Liver (tissue), 9 donors: ENCODE results near the gene KHNYN. TPM values are rescaled to one million over a fixed set of nuclear protein-coding genes. Genes with fewer than 3 reads are reported as not detected.

Experiments used
- DNase-seq: peaks from one replicate; pipeline ENCODE4 v3.0.0-alpha.2; 2017; ENCODE audit warnings: low spot score
- H3K27ac ChIP-seq, 2 donors: one replicate each; pipeline ENCODE4 v1.7.0; 2013; ENCODE audit warnings: inconsistent platforms in 2 of 2, low read length in 2 of 2, control low read depth in 1 of 2, low read depth in 1 of 2, mild to moderate bottlenecking in 1 of 2
- H3K27me3 ChIP-seq, 4 donors: one replicate each; pipeline versions ENCODE4 v1.6.1 to v1.7.0; 2013; ENCODE audit warnings: low read length in 3 of 4, inconsistent platforms in 1 of 4, mild to moderate bottlenecking in 1 of 4, moderate library complexity in 1 of 4; ENCODE audit not compliant: control insufficient read depth in 4 of 4, insufficient read depth in 4 of 4
- H3K36me3 ChIP-seq, 4 donors: one replicate each; pipeline versions ENCODE4 v1.6.1 to v1.7.0; 2013; ENCODE audit warnings: low read length in 3 of 4, mild to moderate bottlenecking in 3 of 4, low read depth in 1 of 4, moderate library complexity in 1 of 4; ENCODE audit not compliant: control insufficient read depth in 4 of 4, insufficient read depth in 3 of 4
- H3K4me1 ChIP-seq, 4 donors: one replicate each; pipeline versions ENCODE4 v1.6.1 to v1.7.0; 2013; ENCODE audit warnings: low read length in 3 of 4, mild to moderate bottlenecking in 3 of 4, moderate library complexity in 1 of 4; ENCODE audit not compliant: control insufficient read depth in 4 of 4, insufficient read depth in 4 of 4
- H3K4me3 ChIP-seq, 3 donors: one replicate each; pipeline versions ENCODE4 v1.6.1 to v1.7.0; 2013; ENCODE audit warnings: low read length in 3 of 3, control low read depth in 1 of 3, low read depth in 1 of 3, mild to moderate bottlenecking in 1 of 3
- H3K9ac ChIP-seq, 2 donors: one replicate each; pipeline ENCODE4 v1.7.0; 2013; ENCODE audit warnings: low read length in 2 of 2, mild to moderate bottlenecking in 2 of 2, moderate library complexity in 2 of 2, control low read depth in 1 of 2, low read depth in 1 of 2
- H3K9me3 ChIP-seq, 4 donors: one replicate each; pipeline versions ENCODE4 v1.6.1 to v1.7.0; 2013; ENCODE audit warnings: low read length in 3 of 4; ENCODE audit not compliant: control insufficient read depth in 4 of 4
- CTCF ChIP-seq: fragments of 150-350 bp; IDR thresholded peaks from 2 replicates; pipeline ENCODE4 v1.5.1; 2017; ENCODE audit warnings: improper control_type of control experiment, low read depth, low read length; ENCODE audit not compliant: missing input control
- GABPA ChIP-seq, 2 donors: IDR thresholded peaks in 1 of 2; conservative IDR thresholded peaks in 1 of 2; 2 replicates each; pipeline ENCODE4 v1.6.1; 2016; ENCODE audit warnings: antibody characterized with exemption in 2 of 2, mild to moderate bottlenecking in 1 of 2, moderate library complexity in 1 of 2
- HNF4A ChIP-seq, 2 donors: conservative IDR thresholded peaks; 2 replicates each; pipeline ENCODE4 v1.6.1; 2016; ENCODE audit warnings: antibody characterized with exemption in 2 of 2, mild to moderate bottlenecking in 2 of 2
- JUND ChIP-seq, 2 donors: IDR thresholded peaks; 2 replicates each; pipeline ENCODE4 v1.6.1; 2016; ENCODE audit warnings: antibody characterized with exemption in 2 of 2
- RAD21 ChIP-seq, 2 donors: IDR thresholded peaks; 2 replicates each; pipeline ENCODE4 v1.6.1; 2016; ENCODE audit warnings: antibody characterized with exemption in 2 of 2, mild to moderate bottlenecking in 2 of 2
- RXRA ChIP-seq, 2 donors: IDR thresholded peaks; 2 replicates each; pipeline ENCODE4 v1.6.1; 2017 to 2018; ENCODE audit warnings: antibody characterized with exemption in 2 of 2, mild to moderate bottlenecking in 1 of 2
- SP1 ChIP-seq: IDR thresholded peaks from 2 replicates; pipeline ENCODE4 v1.6.1; 2018; ENCODE audit warnings: antibody characterized with exemption, mild to moderate bottlenecking
- WGBS: extraction: QIAGEN DNeasy Blood & Tissue Kit; methylation state at CpG from one replicate; pipeline ENCODE4 v1.1.7; 2013; 5-methylcytosine and 5-hydroxymethylcytosine counted together
- polyA plus RNA-seq, 2 donors: library from polyadenylated mRNA; stranded (reverse) in 1 of 2; unstranded in 1 of 2; fragments of 200-250 nt in 1 of 2; fragments of >200 nt in 1 of 2; fragmentation: Nextera tagmentation in 1 of 2; extraction: Ambion mirVana in 1 of 2; gene quantifications; one replicate each; pipeline versions ENCODE4 v1.2.1 to v1.2.3, GENCODE V29; 2013 to 2015
- total RNA-seq, 2 donors: library from RNA; depleted of rRNA; stranded (reverse); fragments of >200 nt; gene quantifications; one replicate each; pipeline ENCODE4 v1.2.3, GENCODE V29; 2014
- donor health status: healthy.
- donor health status: healthy.
- donor health status: healthy.
- donor health status: healthy.
- donor health status: healthy.

Gene KHNYN
- total and polyA plus RNA-seq, 4 donors: 3.0 to 40.3 (median 24.6) TPM

- H3K27ac ChIP-seq: no peak overlapping the region
- peaks cover 8 to 57% (median 48%) of the 10 kb centered on the region in 4 donors for H3K4me1 ChIP-seq
- WGBS: 63% methylated on average over 12 of the region's 12 CpGs
- no peak overlapping the region for H3K4me3 ChIP-seq
- TF ChIP-seq RAD21 (IDR thresholded peaks at IDR 0.05): no peak
- peak in 1 of 2 donors; percentile 23 for TF ChIP-seq RXRA (IDR thresholded peaks at IDR 0.05)
- peak in 1 of 2 donors; percentile 14 for TF ChIP-seq HNF4A (conservative IDR thresholded peaks at IDR 0.05)
- TF ChIP-seq SP1: peak; percentile 24
- no peaks in the 10 kb centered on the region for H3K36me3 ChIP-seq
- no peaks in the 10 kb centered on the region for H3K27me3 ChIP-seq
- no peak overlapping the region for H3K9ac ChIP-seq
- H3K9me3 ChIP-seq: no peaks in the 10 kb centered on the region
- DNase-seq: no peak
Measured at GRCh38 chr14:24422694-24423601, 6.8 kb upstream of the KHNYN start.

GRCh38 chr14:24425704-24426103 is 4.0 kb upstream of the KHNYN start:
- Histone ChIP-seq H3K36me3 (no peaks in the 10 kb centered on the region), H3K4me1 (peaks cover 13 to 68% (median 54%) of the 10 kb centered on the region in 4 donors), H3K4me3 (no peak overlapping the region), H3K27ac (peak overlapping the region; percentile 36 to 57), H3K9me3 (no peaks in the 10 kb centered on the region), H3K27me3 (no peaks in the 10 kb centered on the region), H3K9ac (no peak overlapping the region)
- TF ChIP-seq HNF4A (conservative IDR thresholded peaks at IDR 0.05) (peak in 1 of 2 donors; percentile 33), CTCF (no peak), SP1 (no peak)
- DNase-seq: no peak
- WGBS: 16% methylated on average over 3 of the region's 3 CpGs

- Histone ChIP-seq H3K27ac (peak overlapping the region; percentile 27 to 33), H3K4me3 (no peak overlapping the region)
- TF ChIP-seq GABPA (IDR thresholded peaks at IDR 0.05 in 1 of 2, conservative IDR thresholded peaks at IDR 0.05 in 1 of 2) (no peak), JUND (IDR thresholded peaks at IDR 0.05) (no peak), HNF4A (conservative IDR thresholded peaks at IDR 0.05) (no peak)
Measured at GRCh38 chr14:24426150-24426911, 3.4 kb upstream of the KHNYN start.

More at GRCh38 chr14:24426150-24426911, 3.4 kb upstream of the KHNYN start:
- Histone ChIP-seq H3K4me1 (peaks cover 13 to 74% (median 60%) of the 10 kb centered on the region in 4 donors), H3K36me3 (no peaks in the 10 kb centered on the region), H3K9ac (no peak overlapping the region), H3K9me3 (no peaks in the 10 kb centered on the region), H3K27me3 (no peaks in the 10 kb centered on the region)
- WGBS: 70% methylated on average over 2 of the region's 2 CpGs
- DNase-seq: no peak
